Activated naive CD8-positive, alpha-beta T cell (primary cell): Measurements from ENCODE around the gene RBM47.

Experiments
- H3K27ac Mint-ChIP-seq: one replicate; pipeline ENCODE4 v1.8.0; 2021; ENCODE audit warnings: mixed read lengths
- H3K27me3 Mint-ChIP-seq: one replicate; pipeline ENCODE4 v1.8.0; 2021; ENCODE audit warnings: mixed read lengths
- H3K36me3 Mint-ChIP-seq: one replicate; pipeline ENCODE4 v1.8.0; 2021; ENCODE audit warnings: mixed read lengths
- H3K4me1 Mint-ChIP-seq: one replicate; pipeline ENCODE4 v1.8.0; 2021; ENCODE audit warnings: low read depth, mixed read lengths
- H3K4me3 Mint-ChIP-seq: one replicate; pipeline ENCODE4 v1.8.0; 2021; ENCODE audit warnings: mild to moderate bottlenecking, mixed read lengths
- H3K9me3 Mint-ChIP-seq: one replicate; pipeline ENCODE4 v1.8.0; 2021; ENCODE audit warnings: low read depth, mixed read lengths

Gene RBM47

DNA sequence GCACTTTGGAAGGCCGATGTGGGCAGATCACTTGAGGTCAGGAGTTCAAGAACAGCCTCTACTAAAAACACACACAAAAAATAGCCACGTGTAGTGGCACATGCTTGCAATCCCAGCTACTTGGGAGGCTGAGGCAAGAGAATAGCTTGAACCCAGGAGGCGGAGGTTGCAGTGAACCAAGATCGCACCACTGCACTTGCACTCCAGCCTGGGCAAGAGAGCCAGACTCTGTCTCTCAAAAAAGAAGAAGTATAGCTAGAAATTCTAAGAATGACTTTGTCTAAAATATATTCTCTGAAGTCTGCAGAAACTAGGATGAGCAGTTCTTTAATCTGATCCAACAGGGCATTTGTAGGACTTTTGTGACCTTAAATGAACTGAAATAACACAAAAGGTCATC lies 17.4 kb downstream of the RBM47 start:
- Mint-ChIP-seq H3K27ac (no peak overlapping the region), H3K9me3 (no peaks in the 10 kb centered on the region), H3K27me3 (no peaks in the 10 kb centered on the region), H3K4me1 (peaks cover 17% of the 10 kb centered on the region), H3K36me3 (no peaks in the 10 kb centered on the region), H3K4me3 (no peak overlapping the region)

DNA sequence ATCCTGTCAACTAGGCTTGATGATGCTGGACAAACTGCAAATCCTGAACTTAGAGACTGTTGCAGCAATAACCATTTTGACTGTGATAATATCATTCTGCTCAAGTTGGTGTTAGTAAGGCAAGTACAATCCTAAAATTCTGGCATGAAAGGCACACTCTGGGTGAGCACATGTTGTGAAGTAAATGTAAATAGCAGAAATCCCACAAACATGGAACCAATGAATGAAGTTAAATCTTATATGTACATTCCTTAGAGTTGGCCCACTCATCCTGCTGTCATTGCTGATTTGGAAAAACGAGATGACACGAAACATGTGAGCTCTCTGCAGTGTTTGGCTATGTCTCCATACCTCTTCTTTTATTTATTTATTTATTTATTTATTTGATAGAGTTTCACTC lies 21.0 kb downstream of the RBM47 start:
- no peak overlapping the region for H3K27ac Mint-ChIP-seq
- H3K36me3 Mint-ChIP-seq, result no peaks in the 10 kb centered on the region
- H3K27me3 Mint-ChIP-seq, result no peaks in the 10 kb centered on the region
- peaks cover 5% of the 10 kb centered on the region for H3K4me1 Mint-ChIP-seq
- no peaks in the 10 kb centered on the region for H3K9me3 Mint-ChIP-seq
- no peak overlapping the region for H3K4me3 Mint-ChIP-seq

DNA sequence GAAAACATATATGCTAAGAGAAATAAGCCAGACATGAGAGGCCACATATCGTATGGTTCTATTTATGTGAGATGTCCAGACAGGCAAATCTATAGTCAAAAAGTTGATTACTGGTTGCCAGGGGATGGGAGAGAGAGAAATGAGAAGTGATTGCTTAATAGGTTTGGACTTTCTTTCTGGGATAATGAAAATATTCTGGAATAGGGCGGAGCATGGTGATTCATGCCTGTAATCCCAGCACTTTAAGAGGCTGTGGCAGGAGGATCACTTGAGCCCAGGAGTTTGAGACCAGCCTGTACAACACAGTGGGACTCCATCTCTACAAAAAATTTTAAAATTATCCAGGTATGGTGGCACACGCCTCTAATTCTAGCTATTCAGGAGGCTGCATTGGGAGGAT lies 22.4 kb downstream of the RBM47 start:
- Mint-ChIP-seq H3K4me1 (no peaks in the 10 kb centered on the region), H3K36me3 (no peaks in the 10 kb centered on the region), H3K4me3 (no peak overlapping the region), H3K9me3 (no peaks in the 10 kb centered on the region), H3K27me3 (no peaks in the 10 kb centered on the region), H3K27ac (no peak overlapping the region)

DNA sequence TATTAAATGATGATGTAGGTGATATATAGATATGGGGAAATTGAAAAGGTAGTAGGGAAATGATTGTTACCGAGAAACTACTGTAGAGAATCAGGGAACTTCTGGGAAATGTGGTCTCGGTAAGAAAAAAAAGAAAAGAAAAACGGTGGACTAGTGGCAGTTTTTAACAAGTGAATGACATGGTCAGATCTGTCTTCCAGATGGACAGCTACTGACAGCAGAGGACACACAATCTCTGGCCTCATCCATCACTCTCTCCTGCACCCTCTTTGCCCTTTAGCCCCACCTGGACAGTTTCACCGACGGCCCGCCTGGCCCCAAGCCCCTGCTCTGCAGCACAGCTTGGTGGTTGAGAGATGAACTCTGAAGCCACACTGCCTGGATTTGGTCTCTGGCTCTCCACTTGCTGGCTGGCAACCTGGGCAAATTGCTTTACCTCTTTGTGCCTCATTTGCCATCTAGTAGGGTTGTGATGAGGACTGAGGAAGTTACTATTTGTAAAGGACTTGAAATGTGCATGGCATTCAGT lies 23.4 kb downstream of the RBM47 start:
- no peaks in the 10 kb centered on the region for H3K27me3 Mint-ChIP-seq
- H3K27ac Mint-ChIP-seq, result no peak overlapping the region
- no peaks in the 10 kb centered on the region for H3K9me3 Mint-ChIP-seq
- no peaks in the 10 kb centered on the region for H3K4me1 Mint-ChIP-seq
- H3K4me3 Mint-ChIP-seq, result no peak overlapping the region
- H3K36me3 Mint-ChIP-seq, result no peaks in the 10 kb centered on the region

DNA sequence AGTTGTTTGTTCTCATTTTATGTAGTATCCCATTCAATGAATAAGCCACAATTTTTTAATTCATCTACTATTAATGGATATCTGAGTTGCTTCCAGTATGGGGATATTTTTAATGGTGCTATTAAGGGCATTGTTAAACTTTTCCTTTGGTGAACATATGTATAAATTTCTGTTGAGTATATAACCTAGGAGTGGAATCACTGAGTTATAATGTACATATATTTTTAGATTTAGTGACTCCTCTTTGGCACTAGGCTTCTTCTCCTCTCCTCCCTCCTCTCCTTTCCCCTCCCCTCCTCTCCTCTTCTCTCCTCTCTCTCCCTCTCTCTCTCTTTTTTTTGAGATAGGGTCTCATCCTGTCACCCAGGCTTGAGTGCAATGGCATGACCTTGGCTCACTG lies 26.4 kb downstream of the RBM47 start:
- no peaks in the 10 kb centered on the region for H3K4me1 Mint-ChIP-seq
- H3K4me3 Mint-ChIP-seq, result no peak overlapping the region
- no peaks in the 10 kb centered on the region for H3K9me3 Mint-ChIP-seq
- H3K36me3 Mint-ChIP-seq, result no peaks in the 10 kb centered on the region
- no peaks in the 10 kb centered on the region for H3K27me3 Mint-ChIP-seq
- no peak overlapping the region for H3K27ac Mint-ChIP-seq

DNA sequence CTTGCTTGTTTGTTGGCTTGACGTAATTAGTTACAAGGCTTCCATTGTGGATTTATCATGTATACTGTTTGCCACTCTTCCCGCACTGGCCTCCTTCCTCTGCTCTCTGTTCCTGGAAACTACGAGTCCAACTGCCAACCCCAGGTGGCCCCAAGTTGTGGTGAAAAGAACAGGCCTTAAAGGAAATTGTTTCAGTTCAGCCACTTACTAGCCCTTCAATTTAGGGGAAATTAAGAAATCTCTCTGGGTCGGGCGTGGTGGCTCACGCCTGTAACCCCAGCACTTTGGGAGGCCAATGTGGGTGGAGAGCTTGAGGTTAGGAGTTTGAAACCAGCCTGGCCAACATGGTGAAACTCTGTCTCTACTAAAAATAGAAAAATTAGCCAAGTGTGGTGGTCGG lies 28.0 kb downstream of the RBM47 start:
- H3K27me3 Mint-ChIP-seq, result no peaks in the 10 kb centered on the region
- no peaks in the 10 kb centered on the region for H3K9me3 Mint-ChIP-seq
- no peak overlapping the region for H3K27ac Mint-ChIP-seq
- H3K4me3 Mint-ChIP-seq, result no peak overlapping the region
- no peaks in the 10 kb centered on the region for H3K4me1 Mint-ChIP-seq
- no peaks in the 10 kb centered on the region for H3K36me3 Mint-ChIP-seq

DNA sequence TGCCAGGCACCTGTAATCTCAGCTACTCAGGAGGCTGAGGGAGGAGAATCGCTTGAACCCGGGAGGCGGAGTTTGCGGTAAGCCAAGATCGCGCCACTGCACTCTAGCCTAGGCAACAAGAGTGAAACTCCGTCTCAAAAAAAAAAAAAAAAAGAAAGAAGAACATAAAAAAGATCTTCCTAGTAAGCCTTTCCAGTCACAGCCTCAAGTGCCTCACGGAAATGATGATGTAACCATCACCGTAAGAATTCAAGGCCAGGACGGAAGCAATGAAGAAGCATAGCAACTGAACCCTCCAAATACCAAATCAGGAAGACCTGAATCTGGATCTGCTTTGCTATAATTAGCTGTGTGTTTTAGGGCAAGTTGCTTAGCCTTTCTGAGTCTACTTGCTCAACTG lies 28.8 kb downstream of the RBM47 start:
- Mint-ChIP-seq H3K27ac (no peak overlapping the region), H3K4me3 (no peak overlapping the region), H3K36me3 (no peaks in the 10 kb centered on the region), H3K4me1 (no peaks in the 10 kb centered on the region), H3K27me3 (no peaks in the 10 kb centered on the region), H3K9me3 (no peaks in the 10 kb centered on the region)

DNA sequence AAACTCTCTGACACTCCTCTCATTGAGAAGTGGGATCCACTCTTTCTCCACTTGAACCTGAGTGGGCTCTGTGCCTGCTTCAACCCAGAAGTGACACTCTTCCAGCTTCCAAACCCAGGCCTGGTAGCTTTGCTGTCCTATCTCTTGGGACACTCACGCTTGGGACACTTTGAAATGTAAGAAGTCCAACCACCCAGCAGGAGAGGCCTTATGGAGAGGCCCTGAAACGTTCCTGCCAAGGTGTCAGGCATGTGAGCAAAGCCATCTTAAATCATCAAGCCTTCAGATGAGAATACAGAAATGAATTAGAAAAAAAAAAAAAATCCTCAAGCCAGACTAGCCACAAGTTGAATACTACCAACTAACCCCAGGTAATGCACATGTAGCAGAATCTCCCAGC lies 30.2 kb downstream of the RBM47 start:
- Mint-ChIP-seq H3K27me3 (no peaks in the 10 kb centered on the region), H3K27ac (no peak overlapping the region)

DNA sequence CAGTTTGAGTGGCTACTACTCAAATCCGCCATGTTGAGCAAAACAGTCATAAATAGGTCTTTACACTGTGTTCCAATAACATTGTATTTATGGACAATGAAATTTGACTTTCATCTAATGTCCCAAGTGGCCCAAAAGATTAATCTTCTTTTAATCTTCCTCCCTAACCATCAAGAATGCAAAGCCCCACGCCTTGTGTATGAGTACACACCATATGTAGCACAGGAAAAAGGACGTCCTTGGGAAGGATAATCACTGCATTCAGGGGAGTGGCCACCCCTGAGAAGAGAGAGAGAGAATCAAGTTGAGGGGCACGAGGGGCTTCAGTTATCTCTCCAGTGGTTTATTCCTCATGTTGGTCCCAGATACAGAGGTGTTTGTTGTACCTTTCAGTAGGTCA lies 33.1 kb downstream of the RBM47 start:
- H3K27ac Mint-ChIP-seq, result no peak overlapping the region

More for the DNA sequence above, 30.2 kb downstream of the RBM47 start:
- no peaks in the 10 kb centered on the region for H3K9me3 Mint-ChIP-seq
- H3K36me3 Mint-ChIP-seq, result no peaks in the 10 kb centered on the region
- H3K4me1 Mint-ChIP-seq, result no peaks in the 10 kb centered on the region
- no peak overlapping the region for H3K4me3 Mint-ChIP-seq

DNA sequence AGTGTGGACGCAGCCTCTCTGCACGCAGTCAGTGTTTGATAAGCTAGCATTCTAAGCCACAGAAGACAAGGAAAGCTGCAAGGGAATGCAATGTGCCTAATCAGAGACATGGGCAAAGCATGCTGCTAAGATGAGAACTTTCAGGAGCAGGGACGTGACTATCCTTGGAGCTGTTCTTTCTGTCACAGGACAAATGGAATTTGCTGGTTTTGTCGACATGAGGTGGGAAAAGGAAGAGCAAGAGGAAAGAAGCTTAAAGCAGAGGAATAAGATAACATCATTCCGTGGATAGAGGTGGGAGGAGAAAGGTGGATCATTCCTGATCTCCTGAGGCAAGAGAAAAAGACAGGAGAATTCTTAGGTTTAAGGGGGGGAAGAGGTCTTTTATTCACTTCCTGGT lies 33.7 kb downstream of the RBM47 start:
- no peaks in the 10 kb centered on the region for H3K4me1 Mint-ChIP-seq
- H3K9me3 Mint-ChIP-seq, result no peaks in the 10 kb centered on the region
- H3K4me3 Mint-ChIP-seq, result no peak overlapping the region
- H3K27me3 Mint-ChIP-seq, result no peaks in the 10 kb centered on the region
- H3K27ac Mint-ChIP-seq, result no peak overlapping the region
- H3K36me3 Mint-ChIP-seq, result no peaks in the 10 kb centered on the region

More for the DNA sequence above, 33.1 kb downstream of the RBM47 start:
- no peaks in the 10 kb centered on the region for H3K27me3 Mint-ChIP-seq
- no peak overlapping the region for H3K4me3 Mint-ChIP-seq
- no peaks in the 10 kb centered on the region for H3K9me3 Mint-ChIP-seq
- H3K36me3 Mint-ChIP-seq, result no peaks in the 10 kb centered on the region
- H3K4me1 Mint-ChIP-seq, result no peaks in the 10 kb centered on the region

DNA sequence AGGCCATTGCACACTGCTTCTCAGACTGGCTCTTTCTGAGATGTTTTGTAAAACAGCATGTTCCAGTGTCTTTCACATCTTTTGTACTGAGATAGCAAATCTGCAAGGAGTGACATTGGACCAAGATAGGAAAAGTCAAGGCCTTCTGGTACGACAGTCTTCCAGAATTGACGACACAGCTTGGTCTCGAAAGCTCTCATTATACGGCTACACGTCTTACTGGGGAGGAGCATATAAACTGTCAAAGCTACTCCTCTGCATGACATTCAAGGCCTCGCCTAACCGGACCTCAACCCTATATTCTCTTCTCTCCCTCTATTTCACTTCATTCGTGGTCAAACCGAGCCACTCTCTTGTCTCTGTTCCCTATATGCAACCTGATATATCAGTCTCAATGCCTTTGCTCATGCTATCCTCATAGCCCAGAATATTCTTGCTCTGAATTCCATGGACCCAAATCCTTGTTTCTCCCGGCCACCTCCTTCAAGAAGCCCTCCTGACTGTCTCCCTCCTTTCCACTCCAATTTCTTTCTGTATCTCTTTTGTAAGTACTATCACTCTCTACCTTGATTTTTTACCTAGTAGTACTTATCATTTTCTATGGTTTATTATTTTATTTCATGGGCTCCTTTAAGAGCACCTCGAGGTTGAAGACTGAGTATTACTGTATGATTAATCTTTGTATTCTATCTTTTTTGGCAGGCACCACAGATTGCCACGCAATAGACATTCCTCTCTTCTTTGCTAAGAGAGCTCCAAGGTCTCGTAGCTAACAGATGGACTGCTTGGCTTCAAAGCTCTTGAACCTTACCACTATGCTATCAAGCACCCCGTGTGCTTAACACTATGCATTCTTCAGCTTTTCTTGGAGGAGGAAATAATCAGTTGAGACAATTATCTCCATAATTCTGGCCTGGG lies 35.1 kb downstream of the RBM47 start:
- Mint-ChIP-seq H3K4me3 (no peak overlapping the region), H3K9me3 (no peaks in the 10 kb centered on the region), H3K36me3 (no peaks in the 10 kb centered on the region), H3K27ac (no peak overlapping the region), H3K27me3 (no peaks in the 10 kb centered on the region), H3K4me1 (no peaks in the 10 kb centered on the region)

DNA sequence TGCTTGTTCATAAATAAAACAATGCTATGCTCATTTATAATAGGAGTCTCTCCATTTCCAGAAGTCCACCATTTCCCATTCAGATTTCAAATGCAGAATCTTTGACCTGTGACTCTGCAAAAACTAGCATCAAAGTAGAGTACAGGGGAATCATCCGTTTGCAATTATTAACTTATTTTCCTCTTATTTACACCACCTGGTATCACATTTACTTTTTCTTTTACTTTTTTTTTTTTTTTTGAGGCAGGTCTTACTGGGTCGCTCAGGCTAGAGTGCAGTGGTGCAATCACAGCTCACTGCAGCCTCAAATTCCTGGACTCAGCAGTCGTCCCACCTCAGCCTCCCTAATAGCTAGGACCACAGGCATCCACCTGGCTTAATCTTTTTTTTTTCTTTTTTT lies 37.6 kb downstream of the RBM47 start:
- H3K27me3 Mint-ChIP-seq, result no peaks in the 10 kb centered on the region
- no peak overlapping the region for H3K27ac Mint-ChIP-seq
- H3K9me3 Mint-ChIP-seq, result no peaks in the 10 kb centered on the region

DNA sequence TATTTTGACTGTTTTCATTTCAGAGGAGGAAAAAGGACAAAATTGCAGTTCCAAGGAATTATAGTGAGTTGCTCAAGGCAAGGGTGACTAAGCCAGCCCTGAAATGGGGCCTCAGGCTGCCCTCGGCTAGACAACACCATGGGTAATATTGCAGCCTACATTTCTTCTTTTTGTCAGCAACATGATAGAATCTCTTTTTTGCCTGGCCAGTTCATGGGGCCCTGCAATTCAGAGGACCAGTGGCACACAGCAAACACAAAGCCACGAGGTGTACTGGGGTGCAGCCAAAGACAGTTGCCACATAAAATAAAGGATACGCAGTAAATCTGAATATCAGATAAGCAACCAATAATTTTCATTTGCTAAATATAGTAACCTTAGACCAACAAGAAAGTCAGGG lies 41.8 kb downstream of the RBM47 start:
- no peaks in the 10 kb centered on the region for H3K27me3 Mint-ChIP-seq
- no peak overlapping the region for H3K4me3 Mint-ChIP-seq
- H3K9me3 Mint-ChIP-seq, result no peaks in the 10 kb centered on the region
- H3K27ac Mint-ChIP-seq, result no peak overlapping the region
- no peaks in the 10 kb centered on the region for H3K4me1 Mint-ChIP-seq
- H3K36me3 Mint-ChIP-seq, result no peaks in the 10 kb centered on the region

More for the DNA sequence above, 37.6 kb downstream of the RBM47 start:
- Mint-ChIP-seq H3K4me3 (no peak overlapping the region), H3K4me1 (no peaks in the 10 kb centered on the region), H3K36me3 (no peaks in the 10 kb centered on the region)

DNA sequence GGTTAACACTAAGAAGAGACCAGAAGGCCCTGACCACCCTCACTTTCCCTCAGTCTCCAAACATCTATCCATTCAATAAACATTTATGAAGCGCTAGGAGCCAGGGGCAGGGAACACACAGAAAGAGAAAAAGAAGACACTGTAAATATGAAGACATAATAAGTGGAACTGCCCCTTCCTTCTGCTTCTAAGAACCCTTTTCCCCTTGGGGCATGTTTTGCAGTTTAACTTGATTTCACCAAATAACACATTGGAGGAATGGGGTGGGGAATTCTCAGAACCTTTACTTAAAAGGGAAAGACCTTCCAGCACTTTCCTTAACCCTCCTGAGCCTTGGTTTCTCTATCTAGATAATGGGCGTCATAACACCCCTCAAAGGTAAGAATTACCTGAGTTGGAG lies 42.3 kb downstream of the RBM47 start:
- no peak overlapping the region for H3K27ac Mint-ChIP-seq
- H3K4me3 Mint-ChIP-seq, result no peak overlapping the region
- no peaks in the 10 kb centered on the region for H3K9me3 Mint-ChIP-seq
- no peaks in the 10 kb centered on the region for H3K4me1 Mint-ChIP-seq
- H3K27me3 Mint-ChIP-seq, result no peaks in the 10 kb centered on the region
- no peaks in the 10 kb centered on the region for H3K36me3 Mint-ChIP-seq

DNA sequence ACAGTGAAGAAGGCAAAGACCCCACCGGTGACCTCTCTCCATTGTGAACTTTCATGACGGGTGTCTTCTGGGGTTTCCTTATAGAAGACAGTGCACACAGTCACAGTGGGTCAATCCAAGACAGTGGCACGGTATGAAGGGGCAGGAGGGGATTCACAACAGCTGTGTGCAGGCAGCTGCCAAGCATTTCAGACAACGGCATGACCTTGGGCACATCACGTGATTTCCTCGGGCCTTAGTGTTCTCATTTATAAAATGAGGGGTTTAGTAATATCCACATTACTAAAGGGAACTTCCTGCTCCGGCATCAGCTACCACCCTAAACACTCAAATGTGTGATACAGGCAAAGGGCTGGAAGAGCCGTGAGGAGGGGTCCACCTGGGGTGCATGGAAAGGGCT lies 42.9 kb downstream of the RBM47 start:
- H3K4me1 Mint-ChIP-seq, result peaks cover 2% of the 10 kb centered on the region
- H3K27ac Mint-ChIP-seq, result no peak overlapping the region
- H3K27me3 Mint-ChIP-seq, result no peaks in the 10 kb centered on the region
- no peaks in the 10 kb centered on the region for H3K36me3 Mint-ChIP-seq
- no peak overlapping the region for H3K4me3 Mint-ChIP-seq
- H3K9me3 Mint-ChIP-seq, result no peaks in the 10 kb centered on the region

DNA sequence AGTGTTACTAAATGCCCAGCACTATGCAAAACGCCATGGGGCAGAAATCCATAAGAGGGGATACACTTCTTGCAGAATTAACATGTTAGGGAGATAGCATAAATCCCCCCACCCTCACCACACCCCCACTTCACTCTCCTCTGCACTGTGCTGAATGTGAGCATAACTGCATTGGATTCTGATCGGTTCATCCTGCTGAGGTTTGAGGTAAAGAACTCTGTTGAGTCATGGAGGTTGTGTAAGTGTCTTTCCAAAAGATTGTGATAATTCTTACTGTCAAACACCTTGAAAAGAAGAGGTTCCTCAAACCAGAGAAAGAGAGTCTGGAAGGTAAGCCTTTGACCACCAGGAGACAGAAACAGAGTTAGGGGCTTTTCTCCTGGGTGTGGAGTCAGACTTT lies 43.6 kb downstream of the RBM47 start:
- Mint-ChIP-seq H3K9me3 (no peaks in the 10 kb centered on the region), H3K4me3 (no peak overlapping the region), H3K4me1 (peaks cover 2% of the 10 kb centered on the region), H3K36me3 (no peaks in the 10 kb centered on the region), H3K27ac (no peak overlapping the region), H3K27me3 (no peaks in the 10 kb centered on the region)
